Endothelial cell (in vitro differentiated cells): ENCODE measurements around the gene ARCN1. TPM values are rescaled to one million over a fixed set of nuclear protein-coding genes. Genes with fewer than 3 reads are reported as not detected.

Source experiments
- DNase-seq: peaks from one replicate; pipeline ENCODE4 v3.0.0; 2021; ENCODE audit warnings: low spot score
- H3K27ac Mint-ChIP-seq: one replicate; pipeline ENCODE4 v1.8.0; 2021; ENCODE audit warnings: mixed read lengths, inconsistent platforms; ENCODE audit not compliant: unreplicated experiment
- H3K27me3 Mint-ChIP-seq: one replicate; pipeline ENCODE4 v1.8.0; 2021; ENCODE audit warnings: mild to moderate bottlenecking, moderate library complexity, mixed read lengths, inconsistent platforms; ENCODE audit not compliant: unreplicated experiment
- H3K36me3 Mint-ChIP-seq: one replicate; pipeline ENCODE4 v1.8.0; 2021; ENCODE audit warnings: mild to moderate bottlenecking, low read depth, mixed read lengths, inconsistent platforms; ENCODE audit not compliant: unreplicated experiment
- H3K4me1 Mint-ChIP-seq: one replicate; pipeline ENCODE4 v1.8.0; 2021; ENCODE audit warnings: mild to moderate bottlenecking, mixed read lengths, inconsistent platforms; ENCODE audit not compliant: unreplicated experiment
- H3K4me3 Mint-ChIP-seq: one replicate; pipeline ENCODE4 v1.8.0; 2021; ENCODE audit warnings: mild to moderate bottlenecking, mixed read lengths, inconsistent platforms; ENCODE audit not compliant: unreplicated experiment
- H3K9me3 Mint-ChIP-seq: one replicate; pipeline ENCODE4 v1.8.0; 2021; ENCODE audit warnings: mixed read lengths, inconsistent platforms; ENCODE audit not compliant: unreplicated experiment
- CTCF ChIP-seq: fragments of 200-600 bp; sonication (generic); IDR thresholded peaks from one replicate; pipeline ENCODE4 v1.5.0; 2021; ENCODE audit warnings: antibody characterized with exemption; ENCODE audit not compliant: unreplicated experiment
- total RNA-seq: library from RNA; stranded (reverse); fragmentation: NEBNext Ultra II Directional; extraction: Animal tissue kit (Norgen Biotek cat#: 25700); gene quantifications from one replicate; pipeline ENCODE4 v1.2.1, GENCODE V29; 2021; ENCODE audit not compliant: unreplicated experiment

The ARCN1 gene
- total RNA-seq, 1 donor from 2014 or later: 145 TPM

- no peak for TF ChIP-seq CTCF
- H3K27ac Mint-ChIP-seq: no peak overlapping the region
These were observed 53.0 kb downstream of the ARCN1 start for GRCh38 chr11:118625036-118625690.

GRCh38 chr11:118625976-118626375, 53.8 kb downstream of the ARCN1 start:
- peaks cover 10% of the 10 kb centered on the region for H3K27me3 Mint-ChIP-seq
- H3K9me3 Mint-ChIP-seq: no peaks in the 10 kb centered on the region
- TF ChIP-seq CTCF: no peak
- H3K4me3 Mint-ChIP-seq: no peak overlapping the region
- peaks cover 14% of the 10 kb centered on the region for H3K4me1 Mint-ChIP-seq
- no peak overlapping the region for H3K27ac Mint-ChIP-seq
- peaks cover 14% of the 10 kb centered on the region for H3K36me3 Mint-ChIP-seq
- DNase-seq: no peak

More at GRCh38 chr11:118625036-118625690, 53.0 kb downstream of the ARCN1 start:
- Mint-ChIP-seq H3K36me3 (peaks cover 7% of the 10 kb centered on the region), H3K9me3 (no peaks in the 10 kb centered on the region), H3K4me1 (peaks cover 13% of the 10 kb centered on the region), H3K27me3 (peaks cover 10% of the 10 kb centered on the region), H3K4me3 (no peak overlapping the region)
- no peak for DNase-seq

GRCh38 chr11:118627566-118627965, 55.4 kb downstream of the ARCN1 start:
- Mint-ChIP-seq H3K9me3 (no peaks in the 10 kb centered on the region), H3K27ac (no peak overlapping the region), H3K27me3 (peaks cover 4% of the 10 kb centered on the region), H3K4me1 (peaks cover 12% of the 10 kb centered on the region), H3K36me3 (peaks cover 15% of the 10 kb centered on the region), H3K4me3 (no peak overlapping the region)
- no peak for DNase-seq
- no peak for TF ChIP-seq CTCF

- Mint-ChIP-seq H3K27me3 (peaks cover 4% of the 10 kb centered on the region), H3K9me3 (no peaks in the 10 kb centered on the region), H3K4me3 (no peak overlapping the region), H3K36me3 (peaks cover 19% of the 10 kb centered on the region), H3K27ac (no peak overlapping the region), H3K4me1 (peaks cover 14% of the 10 kb centered on the region)
- TF ChIP-seq CTCF: no peak
- DNase-seq: no peak
These were observed 55.8 kb downstream of the ARCN1 start for GRCh38 chr11:118628031-118628430.

- H3K4me1 Mint-ChIP-seq: peaks cover 17% of the 10 kb centered on the region
- no peak overlapping the region for H3K27ac Mint-ChIP-seq
- peaks cover 18% of the 10 kb centered on the region for H3K36me3 Mint-ChIP-seq
- peak overlapping the region; percentile 62 for H3K4me3 Mint-ChIP-seq
- DNase-seq: no peak
- H3K27me3 Mint-ChIP-seq: peaks cover 4% of the 10 kb centered on the region
- no peaks in the 10 kb centered on the region for H3K9me3 Mint-ChIP-seq
- TF ChIP-seq CTCF: no peak
These were observed 56.2 kb downstream of the ARCN1 start for GRCh38 chr11:118628432-118628831.
